Glutamatergic neuron (in vitro differentiated cells): Measurements from ENCODE around the gene HEXIM1. TPM values are rescaled to one million over a fixed set of nuclear protein-coding genes. Genes with fewer than 3 reads are reported as not detected.

ENCODE experiments used
- DNase-seq: peaks from one replicate; pipeline ENCODE4 v3.0.0; 2022
- H3K27ac Mint-ChIP-seq: one replicate; pipeline ENCODE4 v1.8.0; 2020; ENCODE audit warnings: mild to moderate bottlenecking, mixed read lengths, inconsistent platforms; ENCODE audit not compliant: unreplicated experiment
- H3K27me3 Mint-ChIP-seq: one replicate; pipeline ENCODE4 v1.8.0; 2020; ENCODE audit warnings: mild to moderate bottlenecking, moderate library complexity, mixed read lengths, inconsistent platforms; ENCODE audit not compliant: unreplicated experiment
- H3K36me3 Mint-ChIP-seq: one replicate; pipeline ENCODE4 v1.8.0; 2020; ENCODE audit warnings: mild to moderate bottlenecking, mixed read lengths, inconsistent platforms; ENCODE audit not compliant: unreplicated experiment
- H3K4me1 Mint-ChIP-seq: one replicate; pipeline ENCODE4 v1.8.0; 2020; ENCODE audit warnings: mild to moderate bottlenecking, low read depth, mixed read lengths, inconsistent platforms; ENCODE audit not compliant: unreplicated experiment
- H3K4me3 Mint-ChIP-seq: one replicate; pipeline ENCODE4 v1.8.0; 2020; ENCODE audit warnings: mild to moderate bottlenecking, mixed read lengths, inconsistent platforms; ENCODE audit not compliant: unreplicated experiment
- H3K9me3 Mint-ChIP-seq: one replicate; pipeline ENCODE4 v1.8.0; 2020; ENCODE audit warnings: mild to moderate bottlenecking, moderate library complexity, mixed read lengths, inconsistent platforms; ENCODE audit not compliant: unreplicated experiment
- total RNA-seq: library from RNA; stranded (reverse); fragmentation: NEBNext Ultra II Directional; extraction: Animal tissue kit (Norgen Biotek cat#: 25700); gene quantifications from one replicate; pipeline ENCODE4 v1.2.1, GENCODE V29; 2021; ENCODE audit not compliant: unreplicated experiment
- TF ChIP-seq, protein P1 (sequence below): fragments of 200-600 bp; sonication (generic); IDR thresholded peaks from one replicate; pipeline ENCODE4 v1.5.0; 2021; ENCODE audit not compliant: partially characterized antibody, unreplicated experiment

Gene HEXIM1
- total RNA-seq, 1 donor from 2014 or later: 13.0 TPM

DNA sequence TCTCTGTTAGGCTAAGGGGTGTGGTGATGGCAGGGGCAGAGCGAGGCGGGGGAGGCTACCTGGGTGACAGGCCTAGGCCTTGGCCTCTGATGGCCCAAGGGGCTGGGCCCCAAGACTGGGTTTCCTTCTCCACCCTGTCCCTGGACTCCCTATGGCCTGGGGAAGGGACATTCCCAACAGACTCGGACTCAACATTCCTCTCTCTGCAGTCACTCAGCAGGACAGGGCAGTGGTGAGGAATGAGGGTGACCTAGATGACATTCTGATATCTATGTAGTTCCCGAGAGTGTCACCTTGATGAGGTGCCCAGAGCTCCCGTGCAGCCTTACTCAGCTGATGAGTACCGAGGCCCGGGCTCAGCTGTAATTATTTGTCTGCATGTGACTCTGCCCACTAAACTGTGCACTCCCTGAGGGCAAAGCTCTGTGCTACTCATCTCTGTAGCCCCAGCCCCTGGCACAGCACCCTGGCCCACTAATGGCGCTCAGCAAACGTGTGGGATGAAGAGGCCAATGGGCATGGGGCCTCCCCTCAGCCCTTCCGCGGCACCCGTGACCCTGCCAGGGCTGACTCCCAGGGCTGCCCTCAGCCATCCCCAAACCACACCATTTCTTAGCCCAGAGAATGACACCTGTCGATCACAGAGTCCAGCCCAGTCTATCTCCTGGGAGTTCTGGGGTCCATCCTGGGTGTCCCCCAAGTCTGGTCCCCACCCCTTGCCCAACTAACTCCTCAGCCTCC, 18.2 kb upstream of the HEXIM1 start:
- H3K27me3 Mint-ChIP-seq: peaks cover 7% of the 10 kb centered on the region
- no peak overlapping the region for H3K27ac Mint-ChIP-seq
- TF ChIP-seq, protein P1, sequence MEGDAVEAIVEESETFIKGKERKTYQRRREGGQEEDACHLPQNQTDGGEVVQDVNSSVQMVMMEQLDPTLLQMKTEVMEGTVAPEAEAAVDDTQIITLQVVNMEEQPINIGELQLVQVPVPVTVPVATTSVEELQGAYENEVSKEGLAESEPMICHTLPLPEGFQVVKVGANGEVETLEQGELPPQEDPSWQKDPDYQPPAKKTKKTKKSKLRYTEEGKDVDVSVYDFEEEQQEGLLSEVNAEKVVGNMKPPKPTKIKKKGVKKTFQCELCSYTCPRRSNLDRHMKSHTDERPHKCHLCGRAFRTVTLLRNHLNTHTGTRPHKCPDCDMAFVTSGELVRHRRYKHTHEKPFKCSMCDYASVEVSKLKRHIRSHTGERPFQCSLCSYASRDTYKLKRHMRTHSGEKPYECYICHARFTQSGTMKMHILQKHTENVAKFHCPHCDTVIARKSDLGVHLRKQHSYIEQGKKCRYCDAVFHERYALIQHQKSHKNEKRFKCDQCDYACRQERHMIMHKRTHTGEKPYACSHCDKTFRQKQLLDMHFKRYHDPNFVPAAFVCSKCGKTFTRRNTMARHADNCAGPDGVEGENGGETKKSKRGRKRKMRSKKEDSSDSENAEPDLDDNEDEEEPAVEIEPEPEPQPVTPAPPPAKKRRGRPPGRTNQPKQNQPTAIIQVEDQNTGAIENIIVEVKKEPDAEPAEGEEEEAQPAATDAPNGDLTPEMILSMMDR: no peak
- H3K36me3 Mint-ChIP-seq: no peaks in the 10 kb centered on the region
- no peak for DNase-seq
- H3K4me3 Mint-ChIP-seq: no peak overlapping the region
- H3K4me1 Mint-ChIP-seq: peaks cover 5% of the 10 kb centered on the region
- peaks cover 7% of the 10 kb centered on the region for H3K9me3 Mint-ChIP-seq

DNA sequence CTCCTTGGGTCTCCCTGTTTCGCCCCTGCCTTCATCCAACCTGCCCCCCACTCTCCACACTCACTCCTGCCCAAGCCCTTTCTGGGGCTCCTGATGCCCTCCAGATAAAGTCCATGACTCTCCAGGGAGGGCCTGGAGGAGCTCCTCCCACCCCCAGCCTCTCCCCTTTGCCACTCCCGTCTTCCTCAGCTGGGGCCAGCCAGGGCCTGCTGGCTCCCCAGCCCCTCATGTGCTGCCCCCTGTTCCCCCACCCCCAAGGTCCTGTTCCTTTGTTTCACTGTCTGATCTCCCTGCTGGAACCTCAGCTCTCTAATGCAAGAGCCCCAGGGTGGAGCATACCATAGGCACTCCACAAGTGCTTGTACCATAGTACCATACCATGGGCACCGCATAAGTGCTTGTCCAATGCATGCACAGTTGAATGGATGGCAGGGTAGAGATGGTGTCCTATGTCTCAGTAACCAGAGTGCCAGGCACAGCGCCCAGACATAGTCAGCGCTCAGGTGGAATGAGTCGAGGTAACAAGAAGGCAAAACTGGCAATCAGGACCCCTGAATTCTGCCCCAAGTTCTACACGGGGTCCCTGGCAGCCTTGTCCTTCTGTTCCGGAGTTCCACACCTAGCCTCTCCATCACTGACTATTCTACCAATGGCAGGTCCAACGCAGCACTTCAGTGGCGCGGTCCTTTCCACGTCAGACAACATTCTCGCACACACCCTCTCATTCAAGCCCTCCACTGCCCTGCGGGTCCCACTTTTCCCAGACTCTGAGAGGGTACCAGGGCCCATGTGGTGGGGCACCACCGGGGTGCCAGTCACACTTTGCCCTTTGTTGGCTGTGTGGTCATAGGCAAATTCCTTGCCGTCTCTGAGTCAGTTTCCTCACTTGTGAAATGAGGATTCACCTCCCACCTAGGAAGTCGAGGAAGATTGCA, 17.3 kb upstream of the HEXIM1 start:
- Mint-ChIP-seq H3K9me3 (peaks cover 7% of the 10 kb centered on the region), H3K27me3 (peaks cover 4% of the 10 kb centered on the region), H3K4me3 (peak overlapping the region; percentile 30), H3K36me3 (no peaks in the 10 kb centered on the region), H3K27ac (no peak overlapping the region), H3K4me1 (peaks cover 5% of the 10 kb centered on the region)
- no peak for DNase-seq
- TF ChIP-seq, protein P1: no peak

DNA sequence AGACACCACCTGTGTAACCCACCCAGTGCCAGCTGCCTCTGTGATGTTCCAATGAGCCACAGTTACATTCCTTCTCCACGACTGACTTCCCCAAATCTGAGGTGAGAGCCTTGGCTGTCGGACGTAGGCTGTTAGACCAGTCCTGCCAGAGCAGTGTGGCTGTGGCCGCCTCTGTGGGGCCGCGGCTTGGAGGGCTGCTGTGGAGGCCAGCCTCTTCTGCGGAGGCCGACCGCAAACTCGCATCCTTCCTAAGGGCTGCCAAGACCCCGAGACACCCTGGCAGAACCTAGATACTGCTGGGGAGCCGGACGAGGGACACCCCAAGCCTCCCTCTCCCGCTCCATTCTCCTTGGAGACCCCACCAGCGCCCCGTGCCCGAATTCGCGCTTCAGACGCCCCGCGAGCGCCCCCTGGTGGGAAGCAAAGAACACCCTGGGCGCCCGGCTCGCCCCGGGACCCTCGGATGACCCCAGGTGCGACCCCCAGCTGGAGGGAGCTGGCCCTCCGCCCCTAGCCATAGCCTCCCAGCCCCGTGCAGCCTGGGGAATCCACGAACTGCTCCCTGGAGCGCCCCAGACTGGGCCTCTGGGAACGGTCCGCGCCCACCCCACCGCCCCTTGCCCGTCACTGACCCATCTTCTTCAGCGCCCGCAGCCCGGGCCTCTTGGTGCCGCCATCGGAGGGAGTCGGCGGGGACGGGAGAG, 16.5 kb upstream of the HEXIM1 start:
- TF ChIP-seq, protein P1: peak; percentile 98
- Mint-ChIP-seq H3K4me3 (peak overlapping the region; percentile 30), H3K4me1 (peaks cover 5% of the 10 kb centered on the region), H3K27ac (no peak overlapping the region), H3K36me3 (no peaks in the 10 kb centered on the region), H3K27me3 (peaks cover 4% of the 10 kb centered on the region), H3K9me3 (peaks cover 7% of the 10 kb centered on the region)
- peak; percentile 86 for DNase-seq

DNA sequence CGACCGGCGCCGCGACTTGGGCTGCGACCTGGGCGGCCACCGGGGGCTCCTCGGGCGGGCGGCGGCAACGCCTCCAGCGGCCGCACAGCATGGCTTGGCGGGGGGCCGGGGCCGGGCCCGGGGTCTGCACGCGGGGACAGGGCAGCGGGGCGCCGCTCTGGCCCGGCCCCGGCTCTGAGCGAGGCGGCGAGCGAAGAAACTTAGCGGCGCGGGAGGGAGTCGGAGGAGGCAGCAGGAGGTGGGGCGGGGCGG, 16.0 kb upstream of the HEXIM1 start, which contains the start of gene PLCD3:
PLCD3 (minus strand) TSS at position 196 of the 252 bp plus-strand sequence; CDS start at position 91, 105 bp downstream.
- no peaks in the 10 kb centered on the region for H3K36me3 Mint-ChIP-seq
- TF ChIP-seq, protein P1: no peak
- H3K9me3 Mint-ChIP-seq: peaks cover 7% of the 10 kb centered on the region
- peaks cover 5% of the 10 kb centered on the region for H3K4me1 Mint-ChIP-seq
- DNase-seq: no peak
- H3K27me3 Mint-ChIP-seq: peaks cover 4% of the 10 kb centered on the region
- H3K4me3 Mint-ChIP-seq: peak within 1 kb of the TSS; percentile 80
- no peak within 1 kb of the TSS for H3K27ac Mint-ChIP-seq
